Stimulated activated CD8-positive, alpha-beta memory T cell treated with anti-CD3 and anti-CD28 coated beads, Interleukin-12 subunit alpha, Interleukin-12 subunit beta, amount 100 ng/mL, for 4 hours (primary cell): ENCODE measurements around the gene KDELR3.

ENCODE experiments used
- DNase-seq: peaks from one replicate; pipeline ENCODE4 v3.0.0-alpha.2; 2020; ENCODE audit warnings: low read depth

Gene KDELR3

GRCh38 chr22:38482662-38483308 lies 14.9 kb downstream of the KDELR3 start:
- no peak for DNase-seq

GRCh38 chr22:38484244-38484643 lies 16.3 kb downstream of the KDELR3 start:
- no peak for DNase-seq

- DNase-seq: no peak
Observed at GRCh38 chr22:38485783-38486182, 17.9 kb downstream of the KDELR3 start.

GRCh38 chr22:38487946-38488345 lies 20.1 kb downstream of the KDELR3 start:
- DNase-seq: no peak

GRCh38 chr22:38489142-38489541 lies 21.2 kb downstream of the KDELR3 start:
- DNase-seq: no peak

GRCh38 chr22:38489561-38490145 lies 21.8 kb downstream of the KDELR3 start:
- no peak for DNase-seq

- no peak for DNase-seq
Observed at GRCh38 chr22:38490475-38490874, 22.6 kb downstream of the KDELR3 start.

- DNase-seq: no peak
Observed at GRCh38 chr22:38490915-38491314, 23.0 kb downstream of the KDELR3 start.

GRCh38 chr22:38491707-38492348 lies 23.9 kb downstream of the KDELR3 start:
- no peak for DNase-seq

GRCh38 chr22:38494498-38494897 lies 26.6 kb downstream of the KDELR3 start:
- no peak for DNase-seq

GRCh38 chr22:38494939-38495338 lies 27.0 kb downstream of the KDELR3 start:
- DNase-seq: no peak

GRCh38 chr22:38497869-38498268 lies 30.0 kb downstream of the KDELR3 start:
- DNase-seq: no peak

- DNase-seq: no peak
Observed at GRCh38 chr22:38501797-38502672, 34.1 kb downstream of the KDELR3 start.

GRCh38 chr22:38503021-38503420 lies 35.1 kb downstream of the KDELR3 start:
- no peak for DNase-seq

- DNase-seq: peak; percentile 35
Observed at GRCh38 chr22:38504731-38505540, 37.0 kb downstream of the KDELR3 start.

- DNase-seq: peak; percentile 50
Observed at GRCh38 chr22:38505541-38506117, 37.7 kb downstream of the KDELR3 start.

GRCh38 chr22:38506118-38506962 lies 38.4 kb downstream of the KDELR3 start, which contains the start of gene DDX17:
TSS of gene DDX17 (minus strand) at chr22:38506311.
- DNase-seq: peak; percentile 86

- no peak for DNase-seq
Observed at GRCh38 chr22:38510416-38510970, 42.6 kb downstream of the KDELR3 start.

GRCh38 chr22:38513063-38513462 lies 45.2 kb downstream of the KDELR3 start:
- peak; percentile 15 for DNase-seq

- no peak for DNase-seq
Observed at GRCh38 chr22:38518620-38519019, 50.7 kb downstream of the KDELR3 start.
